HG02610 (cell line): ENCODE measurements around the gene SPNS2.
"Not testable (repeated sequence)": the region's sequence is repeated elsewhere in the genome, so short reads cannot be mapped to it uniquely, and the experiment has no call there.

Source experiments
- ATAC-seq: cut with Tn5 transposase; IDR thresholded peaks from one replicate; pipeline ENCODE4 v1.9.1; 2021; ENCODE audit warnings: mild to moderate bottlenecking, moderate library complexity; ENCODE audit not compliant: unreplicated experiment

Gene SPNS2

GRCh38 chr17:4562015-4562969, 63.6 kb downstream of the SPNS2 start:
- no peak for ATAC-seq

- no peak for ATAC-seq
Observed at GRCh38 chr17:4565209-4566141, 66.8 kb downstream of the SPNS2 start.

GRCh38 chr17:4566785-4567184, 68.1 kb downstream of the SPNS2 start:
- no peak for ATAC-seq

GRCh38 chr17:4569591-4569990, 70.9 kb downstream of the SPNS2 start:
- no peak for ATAC-seq

GRCh38 chr17:4572131-4572530, 73.5 kb downstream of the SPNS2 start:
- ATAC-seq = no peak

GRCh38 chr17:4573115-4573514, 74.4 kb downstream of the SPNS2 start:
- no peak for ATAC-seq

GRCh38 chr17:4573669-4574068, 75.0 kb downstream of the SPNS2 start:
- ATAC-seq = no peak

GRCh38 chr17:4574448-4575045, 75.9 kb downstream of the SPNS2 start:
- no peak for ATAC-seq

GRCh38 chr17:4576161-4576558, 77.5 kb downstream of the SPNS2 start:
- ATAC-seq = no peak

GRCh38 chr17:4576729-4577322, 78.1 kb downstream of the SPNS2 start:
- ATAC-seq = no peak

GRCh38 chr17:4577386-4577993, 78.8 kb downstream of the SPNS2 start:
- ATAC-seq = no peak

GRCh38 chr17:4578349-4578748, 79.7 kb downstream of the SPNS2 start:
- ATAC-seq = not testable (repeated sequence)

GRCh38 chr17:4579678-4580077, 81.0 kb downstream of the SPNS2 start:
- no peak for ATAC-seq

- ATAC-seq = no peak
Observed at GRCh38 chr17:4580291-4580690, 81.6 kb downstream of the SPNS2 start.

- no peak for ATAC-seq
Observed at GRCh38 chr17:4582101-4582501, 83.4 kb downstream of the SPNS2 start.

- no peak for ATAC-seq
Observed at GRCh38 chr17:4582691-4583090, 84.0 kb downstream of the SPNS2 start.

- ATAC-seq = no peak
Observed at GRCh38 chr17:4583206-4583605, 84.5 kb downstream of the SPNS2 start.

- no peak for ATAC-seq
Observed at GRCh38 chr17:4583782-4584100, 85.1 kb downstream of the SPNS2 start.

GRCh38 chr17:4584101-4584916, 85.6 kb downstream of the SPNS2 start, which contains the start of gene SMTNL2:
TSS of gene SMTNL2 (plus strand) at chr17:4584529. CDS start at chr17:4584606, 77 bp downstream.
- ATAC-seq = no peak
